RWPE2 (cell line): ENCODE results near the gene STAB1.

ENCODE experiments used
- ATAC-seq: fragments of 200-7000 bp; cut with Tn5 transposase; 3 replicates; pipeline ENCODE4 v1.9.1; 2021; ENCODE audit warnings: low read depth
- DNase-seq: peaks from one replicate; pipeline ENCODE4 v3.0.0-alpha.2; 2020; ENCODE audit warnings: low spot score
- H3K27ac ChIP-seq: fragments of 450-650 bp; 2 replicates; pipeline ENCODE4 v1.5.1; 2017; ENCODE audit warnings: mild to moderate bottlenecking; ENCODE audit not compliant: poor library complexity, severe bottlenecking
- H3K27me3 ChIP-seq: fragments of 250-450 bp; sonication (Bioruptor Pico); 2 replicates; pipeline ENCODE4 v1.5.1; 2021; ENCODE audit warnings: mild to moderate bottlenecking, moderate library complexity; ENCODE audit not compliant: insufficient read depth, poor library complexity, severe bottlenecking
- H3K36me3 ChIP-seq: fragments of 250-450 bp; sonication (Bioruptor Pico); 2 replicates; pipeline ENCODE4 v1.5.1; 2020; ENCODE audit warnings: low read depth, mild to moderate bottlenecking, moderate library complexity
- H3K4me1 ChIP-seq: fragments of 250-450 bp; sonication (Bioruptor Pico); 2 replicates; pipeline ENCODE4 v1.5.1; 2021; ENCODE audit warnings: mild to moderate bottlenecking, moderate library complexity; ENCODE audit not compliant: insufficient read depth, poor library complexity, severe bottlenecking
- H3K4me3 ChIP-seq: fragments of 250-450 bp; sonication (Bioruptor Pico); 2 replicates; pipeline ENCODE4 v1.5.1; 2021; ENCODE audit warnings: mild to moderate bottlenecking, moderate library complexity; ENCODE audit not compliant: severe bottlenecking
- H3K9me3 ChIP-seq: fragments of 250-450 bp; sonication (Bioruptor Pico); 2 replicates; pipeline ENCODE4 v1.5.1; 2021; ENCODE audit warnings: mild to moderate bottlenecking, moderate library complexity; ENCODE audit not compliant: severe bottlenecking
- TF ChIP-seq, protein P1 (sequence below): fragments of 450-650 bp; IDR thresholded peaks from one replicate; pipeline ENCODE4 v1.5.1; 2017; ENCODE audit warnings: mild to moderate bottlenecking, moderate library complexity; ENCODE audit not compliant: poor library complexity, severe bottlenecking

The STAB1 gene, protein sequence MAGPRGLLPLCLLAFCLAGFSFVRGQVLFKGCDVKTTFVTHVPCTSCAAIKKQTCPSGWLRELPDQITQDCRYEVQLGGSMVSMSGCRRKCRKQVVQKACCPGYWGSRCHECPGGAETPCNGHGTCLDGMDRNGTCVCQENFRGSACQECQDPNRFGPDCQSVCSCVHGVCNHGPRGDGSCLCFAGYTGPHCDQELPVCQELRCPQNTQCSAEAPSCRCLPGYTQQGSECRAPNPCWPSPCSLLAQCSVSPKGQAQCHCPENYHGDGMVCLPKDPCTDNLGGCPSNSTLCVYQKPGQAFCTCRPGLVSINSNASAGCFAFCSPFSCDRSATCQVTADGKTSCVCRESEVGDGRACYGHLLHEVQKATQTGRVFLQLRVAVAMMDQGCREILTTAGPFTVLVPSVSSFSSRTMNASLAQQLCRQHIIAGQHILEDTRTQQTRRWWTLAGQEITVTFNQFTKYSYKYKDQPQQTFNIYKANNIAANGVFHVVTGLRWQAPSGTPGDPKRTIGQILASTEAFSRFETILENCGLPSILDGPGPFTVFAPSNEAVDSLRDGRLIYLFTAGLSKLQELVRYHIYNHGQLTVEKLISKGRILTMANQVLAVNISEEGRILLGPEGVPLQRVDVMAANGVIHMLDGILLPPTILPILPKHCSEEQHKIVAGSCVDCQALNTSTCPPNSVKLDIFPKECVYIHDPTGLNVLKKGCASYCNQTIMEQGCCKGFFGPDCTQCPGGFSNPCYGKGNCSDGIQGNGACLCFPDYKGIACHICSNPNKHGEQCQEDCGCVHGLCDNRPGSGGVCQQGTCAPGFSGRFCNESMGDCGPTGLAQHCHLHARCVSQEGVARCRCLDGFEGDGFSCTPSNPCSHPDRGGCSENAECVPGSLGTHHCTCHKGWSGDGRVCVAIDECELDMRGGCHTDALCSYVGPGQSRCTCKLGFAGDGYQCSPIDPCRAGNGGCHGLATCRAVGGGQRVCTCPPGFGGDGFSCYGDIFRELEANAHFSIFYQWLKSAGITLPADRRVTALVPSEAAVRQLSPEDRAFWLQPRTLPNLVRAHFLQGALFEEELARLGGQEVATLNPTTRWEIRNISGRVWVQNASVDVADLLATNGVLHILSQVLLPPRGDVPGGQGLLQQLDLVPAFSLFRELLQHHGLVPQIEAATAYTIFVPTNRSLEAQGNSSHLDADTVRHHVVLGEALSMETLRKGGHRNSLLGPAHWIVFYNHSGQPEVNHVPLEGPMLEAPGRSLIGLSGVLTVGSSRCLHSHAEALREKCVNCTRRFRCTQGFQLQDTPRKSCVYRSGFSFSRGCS (N-terminal part only)

DNA sequence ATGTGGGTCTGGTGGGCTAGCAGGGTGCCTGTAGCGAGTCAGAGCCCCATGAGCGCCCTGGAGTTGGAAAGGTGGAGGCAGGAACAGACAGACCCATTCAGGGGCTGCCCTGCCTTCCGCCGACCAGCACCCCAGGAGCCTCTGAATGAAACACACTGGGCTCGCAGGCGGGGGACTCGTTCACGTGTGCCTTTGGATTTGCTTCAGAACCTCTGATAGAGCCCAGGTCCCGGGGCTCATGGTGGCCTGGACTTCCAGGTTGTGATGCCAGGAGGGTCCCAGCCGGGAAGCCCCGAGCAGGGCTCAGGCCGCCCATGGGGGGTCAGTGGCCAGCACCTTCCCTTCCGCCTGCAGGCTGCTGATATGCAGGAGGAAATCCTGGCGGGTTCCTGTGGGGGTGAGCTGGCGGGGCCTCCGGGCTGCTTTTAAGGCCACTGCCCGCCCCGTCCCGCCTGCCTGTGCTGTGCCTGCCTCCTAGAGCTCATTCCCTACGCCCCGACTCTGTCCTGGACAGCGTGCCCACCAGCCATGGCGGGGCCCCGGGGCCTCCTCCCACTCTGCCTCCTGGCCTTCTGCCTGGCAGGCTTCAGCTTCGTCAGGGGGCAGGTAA is at the start of gene STAB1:
Gene STAB1 (plus strand): TSS at position 453 of the 610 bp plus-strand sequence. CDS start 76 bp downstream, at position 529.
- no peak for DNase-seq
- TF ChIP-seq, protein P1, sequence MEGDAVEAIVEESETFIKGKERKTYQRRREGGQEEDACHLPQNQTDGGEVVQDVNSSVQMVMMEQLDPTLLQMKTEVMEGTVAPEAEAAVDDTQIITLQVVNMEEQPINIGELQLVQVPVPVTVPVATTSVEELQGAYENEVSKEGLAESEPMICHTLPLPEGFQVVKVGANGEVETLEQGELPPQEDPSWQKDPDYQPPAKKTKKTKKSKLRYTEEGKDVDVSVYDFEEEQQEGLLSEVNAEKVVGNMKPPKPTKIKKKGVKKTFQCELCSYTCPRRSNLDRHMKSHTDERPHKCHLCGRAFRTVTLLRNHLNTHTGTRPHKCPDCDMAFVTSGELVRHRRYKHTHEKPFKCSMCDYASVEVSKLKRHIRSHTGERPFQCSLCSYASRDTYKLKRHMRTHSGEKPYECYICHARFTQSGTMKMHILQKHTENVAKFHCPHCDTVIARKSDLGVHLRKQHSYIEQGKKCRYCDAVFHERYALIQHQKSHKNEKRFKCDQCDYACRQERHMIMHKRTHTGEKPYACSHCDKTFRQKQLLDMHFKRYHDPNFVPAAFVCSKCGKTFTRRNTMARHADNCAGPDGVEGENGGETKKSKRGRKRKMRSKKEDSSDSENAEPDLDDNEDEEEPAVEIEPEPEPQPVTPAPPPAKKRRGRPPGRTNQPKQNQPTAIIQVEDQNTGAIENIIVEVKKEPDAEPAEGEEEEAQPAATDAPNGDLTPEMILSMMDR: no peak
- Histone ChIP-seq H3K9me3 (no peaks in the 10 kb centered on the region), H3K36me3 (peaks cover 13% of the 10 kb centered on the region; the same call in 1 of the 2 replicates), H3K4me1 (no peaks in the 10 kb centered on the region), H3K27me3 (no peaks in the 10 kb centered on the region), H3K4me3 (no peak within 1 kb of the TSS), H3K27ac (no peak within 1 kb of the TSS)
- no peak for ATAC-seq

DNA sequence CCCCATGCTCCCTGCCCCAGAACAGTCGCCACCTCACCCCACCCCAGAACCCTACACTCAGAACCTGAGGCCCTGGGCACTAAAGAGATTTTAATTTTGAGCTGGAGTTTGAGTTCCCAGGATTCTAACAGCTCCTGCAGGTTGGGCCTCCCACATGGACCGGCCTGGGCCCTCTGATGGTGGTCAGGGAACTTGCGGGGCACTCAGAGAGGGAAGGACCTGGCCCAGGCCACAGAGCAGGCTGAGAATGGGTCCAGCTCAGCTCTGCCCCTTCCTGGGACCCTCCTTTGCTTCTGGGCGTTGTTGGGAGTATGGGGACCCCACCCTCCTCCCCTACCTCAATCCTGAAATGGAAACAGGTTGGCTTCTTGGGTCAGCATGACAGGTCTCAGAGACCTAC is 49.1 kb upstream of the STAB1 start:
- Histone ChIP-seq H3K4me3 (no peak overlapping the region), H3K9me3 (no peaks in the 10 kb centered on the region), H3K36me3 (no peaks in the 10 kb centered on the region), H3K27me3 (no peaks in the 10 kb centered on the region), H3K4me1 (no peaks in the 10 kb centered on the region), H3K27ac (no peak overlapping the region)
- no peak for DNase-seq
- no peak for ATAC-seq
- TF ChIP-seq, protein P1: no peak

DNA sequence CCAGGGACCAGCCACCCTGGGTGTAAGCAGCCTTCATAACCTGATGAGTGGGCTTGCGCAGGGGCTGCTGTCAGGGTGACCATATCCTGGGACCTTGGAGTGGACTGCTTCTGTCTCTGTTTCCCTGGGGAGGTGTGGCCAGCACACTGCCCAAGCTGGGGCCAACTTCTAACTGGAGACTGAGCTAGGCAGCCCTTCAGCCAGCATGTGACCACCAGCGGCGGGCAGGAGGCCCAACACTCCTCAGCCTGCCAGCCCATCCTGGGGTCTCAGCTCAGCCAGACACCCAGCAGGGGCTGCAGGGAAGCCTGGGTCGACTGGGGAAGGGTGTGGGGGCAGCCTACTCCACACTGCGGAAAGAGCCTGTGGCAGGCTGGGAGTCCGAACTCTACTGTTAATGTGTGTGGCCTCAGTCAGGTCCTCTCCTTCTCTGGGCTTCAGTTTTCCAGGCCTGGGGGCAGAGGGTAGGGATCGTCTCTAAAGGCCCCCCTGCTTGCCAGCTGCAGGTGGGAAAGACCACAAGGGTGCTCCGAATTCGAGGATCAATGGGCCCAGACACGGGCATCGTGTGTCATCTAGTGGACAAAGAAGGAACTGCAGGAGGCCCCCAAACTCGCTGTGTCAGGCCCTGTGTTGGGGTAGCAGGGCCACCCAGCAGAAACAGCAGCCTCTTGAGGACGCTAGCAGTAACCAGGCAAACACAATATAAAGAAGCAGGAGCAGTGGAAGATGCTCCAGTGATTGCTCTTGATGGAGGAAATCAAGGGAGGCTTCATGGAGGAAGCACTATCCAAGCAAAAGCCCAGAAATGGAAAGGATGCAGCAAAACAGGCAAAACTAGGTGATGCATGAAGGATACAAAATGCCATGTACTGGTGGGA is 48.3 kb upstream of the STAB1 start:
- H3K4me3 ChIP-seq: no peak overlapping the region
- no peaks in the 10 kb centered on the region for H3K36me3 ChIP-seq
- ATAC-seq (peak; percentile 41; the same call in 2 of the 3 replicates), DNase-seq (no peak)
- H3K9me3 ChIP-seq: no peaks in the 10 kb centered on the region
- H3K27me3 ChIP-seq: no peaks in the 10 kb centered on the region
- no peaks in the 10 kb centered on the region for H3K4me1 ChIP-seq
- TF ChIP-seq, protein P1: peak; percentile 97
- H3K27ac ChIP-seq: no peak overlapping the region
